Heart left ventricle (tissue), 13 donors: Measurements from ENCODE around the gene ZNF397.

Source experiments
- POLR2A ChIP-seq, 2 donors: fragments of 450-650 bp; IDR thresholded peaks; one replicate each; pipeline ENCODE4 v1.6.1; 2017; ENCODE audit warnings: antibody characterized with exemption in 2 of 2, mild to moderate bottlenecking in 2 of 2, moderate library complexity in 2 of 2
- TF ChIP-seq, protein P1 (sequence below), 12 donors: fragments of 200-600 bp; sonication (generic) in 4 of 12; IDR thresholded peaks; one replicate each; pipeline versions ENCODE4 v1.5.0 to v1.8.0; 2018 to 2022; ENCODE audit warnings: antibody characterized with exemption in 12 of 12, mild to moderate bottlenecking in 5 of 12
- donor health status: ischemic (EF 13 %, LVEDD 7.1; RV severe dilation, severe dysfunction).
- donor health status: DM: no; HTN: yes; CAD: no.
- donor health status: DM: no; HTN: no; CAD: no.
- donor health status: ischemic (EF 25% LVEDD 6.9; RV normal size, moderate dysfunction).
- donor health status: ischemic (EF 25% LVEDD 5.7; RV mildly dilated, moderate dysfunction).
- donor health status: ischemic (EF 35%, LVEDD 5.7; RV mildly dilated, moderate dysfunction).
- donor health status: nonischemic (EF 11% LVEDD 7.7; RV severe dilation, severe dysfunction).
- donor health status: DM: yes; HTN: yes; CAD: no.
- donor health status: PGD.
- donor health status: ischemic (EF 29% LVEDD 5.4; RV normal size, mild dysfunction).
- donor health status: nonischemic (EF 23%, LVEDD 6.1; RV moderate dilation, normal function).

DNA sequence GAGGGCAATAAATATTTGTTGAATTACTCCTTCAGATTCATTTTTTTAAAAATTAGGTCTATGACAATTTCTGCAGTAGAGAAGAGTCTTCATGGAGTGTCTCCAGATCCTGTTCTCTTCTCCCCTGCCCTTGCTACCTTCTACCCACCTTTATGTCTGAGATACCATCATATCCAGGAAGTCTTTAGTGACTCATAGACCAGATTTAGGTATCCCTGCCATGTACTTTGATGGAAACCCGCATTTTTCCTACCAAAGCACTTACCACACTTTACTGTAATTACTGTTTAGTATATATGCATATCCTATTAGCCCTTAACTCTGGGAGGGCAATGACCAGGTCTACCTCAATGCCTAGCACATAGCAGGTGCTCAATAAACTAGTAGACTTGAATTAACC, 11.6 kb downstream of the ZNF397 start:
- TF ChIP-seq, protein P1, sequence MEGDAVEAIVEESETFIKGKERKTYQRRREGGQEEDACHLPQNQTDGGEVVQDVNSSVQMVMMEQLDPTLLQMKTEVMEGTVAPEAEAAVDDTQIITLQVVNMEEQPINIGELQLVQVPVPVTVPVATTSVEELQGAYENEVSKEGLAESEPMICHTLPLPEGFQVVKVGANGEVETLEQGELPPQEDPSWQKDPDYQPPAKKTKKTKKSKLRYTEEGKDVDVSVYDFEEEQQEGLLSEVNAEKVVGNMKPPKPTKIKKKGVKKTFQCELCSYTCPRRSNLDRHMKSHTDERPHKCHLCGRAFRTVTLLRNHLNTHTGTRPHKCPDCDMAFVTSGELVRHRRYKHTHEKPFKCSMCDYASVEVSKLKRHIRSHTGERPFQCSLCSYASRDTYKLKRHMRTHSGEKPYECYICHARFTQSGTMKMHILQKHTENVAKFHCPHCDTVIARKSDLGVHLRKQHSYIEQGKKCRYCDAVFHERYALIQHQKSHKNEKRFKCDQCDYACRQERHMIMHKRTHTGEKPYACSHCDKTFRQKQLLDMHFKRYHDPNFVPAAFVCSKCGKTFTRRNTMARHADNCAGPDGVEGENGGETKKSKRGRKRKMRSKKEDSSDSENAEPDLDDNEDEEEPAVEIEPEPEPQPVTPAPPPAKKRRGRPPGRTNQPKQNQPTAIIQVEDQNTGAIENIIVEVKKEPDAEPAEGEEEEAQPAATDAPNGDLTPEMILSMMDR (IDR thresholded peaks at IDR 0.05): no peak
- TF ChIP-seq POLR2A (IDR thresholded peaks at IDR 0.05): no peak
